HG02642 (cell line): Measurements from ENCODE around the gene HNRNPA1L2.
A peak's percentile ranks its signal among the peaks of the same experiment; 100 is the strongest.
"Not testable (repeated sequence)": the region's sequence is repeated elsewhere in the genome, so short reads cannot be mapped to it uniquely, and the experiment has no call there.

Source experiments
- ATAC-seq: cut with Tn5 transposase; IDR thresholded peaks from one replicate; pipeline ENCODE4 v1.9.1; 2021; ENCODE audit warnings: mild to moderate bottlenecking; ENCODE audit not compliant: unreplicated experiment, poor library complexity

The HNRNPA1L2 gene

DNA sequence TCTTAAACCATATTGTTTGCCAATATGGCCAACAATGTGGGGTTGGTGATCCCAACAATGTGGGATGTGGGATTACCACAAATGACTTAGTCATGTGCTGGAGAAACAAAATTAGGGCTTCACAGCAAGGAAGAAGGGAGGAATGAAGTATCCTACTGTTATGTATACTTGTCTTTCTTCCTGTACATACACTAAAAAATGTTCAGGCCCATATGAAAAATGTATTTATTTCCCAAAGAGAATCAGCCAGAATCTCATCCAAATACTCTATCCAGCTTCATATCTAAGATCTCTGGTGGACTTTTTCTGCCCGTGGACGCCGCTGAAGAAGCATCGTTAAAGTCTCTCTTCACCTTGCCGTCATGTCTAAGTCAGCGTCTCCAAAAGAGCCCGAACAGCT is at the start of gene HNRNPA1L2:
HNRNPA1L2 (plus strand) TSS at position 301 of the 400 bp plus-strand sequence; CDS start at position 363, 62 bp downstream.
- ATAC-seq = no peak

DNA sequence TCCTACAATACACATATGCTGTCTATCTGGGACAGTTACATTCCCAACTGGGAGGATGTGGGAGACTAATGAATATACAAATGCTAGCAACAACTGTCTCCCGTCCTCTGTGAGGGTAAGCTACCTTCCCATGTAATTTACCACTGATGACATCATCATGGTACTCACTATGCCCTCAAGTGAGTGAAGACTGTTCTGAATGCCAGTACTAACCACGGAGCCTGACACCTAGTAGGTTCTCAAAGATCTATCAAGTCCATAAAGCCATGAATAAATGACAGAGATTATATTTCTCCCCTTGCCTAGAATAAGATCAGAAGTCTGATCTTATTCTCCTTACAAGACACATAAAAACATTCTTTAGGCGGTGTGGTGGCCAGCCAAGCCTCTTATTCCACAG is 49.1 kb upstream of the HNRNPA1L2 start:
- not testable (repeated sequence) for ATAC-seq

DNA sequence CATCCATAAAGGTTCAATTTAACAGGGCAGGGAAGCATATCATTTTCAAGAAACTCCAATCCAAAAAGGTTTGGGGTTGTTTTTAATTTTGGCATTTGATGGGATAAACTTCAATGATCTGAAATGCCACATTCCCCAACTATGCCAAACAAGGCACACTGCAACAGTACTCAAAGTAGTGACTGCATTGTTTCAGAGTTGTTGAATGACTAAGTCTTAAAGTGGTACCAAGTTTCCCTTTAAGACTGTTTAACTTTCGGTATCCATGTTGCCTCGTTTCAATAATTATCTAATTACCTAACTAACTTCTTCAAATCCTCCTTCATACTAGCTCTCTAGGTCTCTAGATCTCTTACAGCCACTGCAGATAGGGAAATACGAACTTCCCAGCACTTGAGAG is 48.4 kb upstream of the HNRNPA1L2 start:
- ATAC-seq = not testable (repeated sequence)

GRCh38 chr13:52594295-52594694 is 47.9 kb upstream of the HNRNPA1L2 start:
- not testable (repeated sequence) for ATAC-seq

- ATAC-seq = no peak
Measured at GRCh38 chr13:52597676-52598075, 44.6 kb upstream of the HNRNPA1L2 start.

DNA sequence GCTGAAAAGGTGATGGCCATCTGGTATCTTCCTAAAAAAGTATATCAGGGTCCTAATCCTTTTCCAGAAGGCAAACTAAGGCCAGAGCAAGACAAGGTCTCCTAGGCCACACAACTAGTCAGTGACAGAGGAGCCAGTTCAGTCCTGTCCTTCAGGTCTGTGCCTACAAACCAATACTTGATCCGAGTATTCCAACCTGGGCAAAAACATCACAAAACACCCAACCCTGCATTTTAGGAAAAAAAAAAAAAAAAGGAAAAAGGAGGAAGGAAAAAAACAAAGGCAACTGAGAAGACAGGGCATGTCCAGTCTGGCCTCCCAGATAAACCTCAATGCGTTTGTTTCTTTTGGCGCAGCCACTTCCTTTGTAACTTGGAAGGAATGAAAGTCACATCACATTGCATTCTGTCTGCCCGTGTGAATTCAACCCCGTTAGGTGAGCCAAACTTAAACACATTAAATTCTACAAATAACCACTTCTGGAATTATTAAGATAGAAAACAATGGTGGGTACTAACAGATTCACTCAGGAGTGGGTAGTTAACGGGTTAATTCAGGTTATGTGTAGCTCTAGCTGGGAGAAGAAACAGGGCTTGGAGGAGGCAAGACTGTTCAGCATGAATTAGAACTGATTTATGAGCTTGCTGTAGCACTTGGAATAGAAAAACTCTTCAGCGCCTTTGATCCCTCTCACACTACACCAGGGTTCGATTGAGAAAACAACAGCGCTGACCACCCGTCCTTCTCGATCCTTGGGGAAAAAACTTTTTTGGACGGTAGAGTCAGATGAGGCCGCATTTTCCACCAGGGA is 43.0 kb upstream of the HNRNPA1L2 start:
- peak; percentile 9 for ATAC-seq

GRCh38 chr13:52599848-52600603 is 42.2 kb upstream of the HNRNPA1L2 start:
- ATAC-seq = peak; percentile 64

- ATAC-seq = no peak
Measured at GRCh38 chr13:52600666-52601065, 41.6 kb upstream of the HNRNPA1L2 start.

DNA sequence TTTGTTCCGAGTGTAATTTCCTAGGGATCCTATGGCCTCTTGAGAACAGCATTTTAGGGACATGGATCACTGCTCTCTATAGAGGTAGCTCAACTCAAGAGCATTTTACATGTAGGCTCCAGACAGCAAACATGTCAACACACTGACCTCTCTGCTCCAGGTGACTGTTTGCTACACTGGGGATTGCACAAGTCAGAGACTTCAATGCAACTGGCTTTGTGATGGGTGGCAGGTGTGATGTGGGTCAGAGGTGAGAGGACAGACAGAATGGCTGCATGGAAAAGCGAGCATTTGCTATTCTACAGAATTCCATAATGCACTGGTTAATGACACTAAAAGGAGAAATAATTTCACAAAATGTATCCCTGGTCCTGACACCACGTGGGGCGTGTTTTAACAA is 38.9 kb upstream of the HNRNPA1L2 start:
- ATAC-seq = not testable (repeated sequence)

DNA sequence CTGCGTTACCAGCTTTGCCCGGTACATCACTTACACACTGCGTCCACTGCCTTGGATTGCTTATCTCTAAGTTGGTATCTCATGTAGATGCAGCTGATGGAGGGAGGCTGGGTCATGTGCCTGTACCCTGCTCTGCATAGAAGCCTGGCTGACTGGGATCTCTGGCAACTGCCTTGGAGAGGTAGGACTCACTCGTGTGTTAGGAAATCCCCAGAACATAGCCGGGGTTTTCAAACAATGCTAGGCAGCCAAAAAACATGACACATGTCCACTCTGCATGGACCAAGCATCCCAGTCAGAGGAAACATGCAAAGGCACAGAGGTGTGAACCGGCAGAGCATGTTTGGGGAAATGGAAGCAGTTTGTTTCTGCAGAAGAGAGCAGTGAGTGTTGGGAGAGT is 36.1 kb upstream of the HNRNPA1L2 start:
- not testable (repeated sequence) for ATAC-seq

- ATAC-seq = not testable (repeated sequence)
Measured at GRCh38 chr13:52606795-52607194, 35.4 kb upstream of the HNRNPA1L2 start.

DNA sequence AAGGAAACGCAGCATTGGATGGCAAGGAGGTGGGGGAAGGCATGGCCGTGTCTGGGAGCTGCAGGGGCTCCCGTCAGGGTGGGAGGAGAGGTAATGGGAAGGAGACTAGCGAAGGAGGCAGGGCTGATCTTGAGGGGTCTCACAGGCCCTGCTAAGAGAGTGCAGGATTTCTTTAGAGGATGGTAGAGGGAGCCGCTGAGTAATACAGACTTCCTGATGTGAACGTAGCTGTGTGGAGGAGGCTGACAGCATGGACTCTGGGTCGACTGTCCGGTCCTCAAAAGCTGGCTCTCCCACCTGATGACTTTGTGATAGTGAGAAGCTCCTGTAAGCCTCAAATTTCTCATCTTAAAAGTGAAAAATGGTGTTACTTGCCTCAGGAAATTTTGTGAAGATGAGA is 34.0 kb upstream of the HNRNPA1L2 start:
- not testable (repeated sequence) for ATAC-seq

GRCh38 chr13:52609013-52609606 is 33.1 kb upstream of the HNRNPA1L2 start:
- peak; percentile 70 for ATAC-seq

GRCh38 chr13:52610158-52610557 is 32.1 kb upstream of the HNRNPA1L2 start:
- not testable (repeated sequence) for ATAC-seq

DNA sequence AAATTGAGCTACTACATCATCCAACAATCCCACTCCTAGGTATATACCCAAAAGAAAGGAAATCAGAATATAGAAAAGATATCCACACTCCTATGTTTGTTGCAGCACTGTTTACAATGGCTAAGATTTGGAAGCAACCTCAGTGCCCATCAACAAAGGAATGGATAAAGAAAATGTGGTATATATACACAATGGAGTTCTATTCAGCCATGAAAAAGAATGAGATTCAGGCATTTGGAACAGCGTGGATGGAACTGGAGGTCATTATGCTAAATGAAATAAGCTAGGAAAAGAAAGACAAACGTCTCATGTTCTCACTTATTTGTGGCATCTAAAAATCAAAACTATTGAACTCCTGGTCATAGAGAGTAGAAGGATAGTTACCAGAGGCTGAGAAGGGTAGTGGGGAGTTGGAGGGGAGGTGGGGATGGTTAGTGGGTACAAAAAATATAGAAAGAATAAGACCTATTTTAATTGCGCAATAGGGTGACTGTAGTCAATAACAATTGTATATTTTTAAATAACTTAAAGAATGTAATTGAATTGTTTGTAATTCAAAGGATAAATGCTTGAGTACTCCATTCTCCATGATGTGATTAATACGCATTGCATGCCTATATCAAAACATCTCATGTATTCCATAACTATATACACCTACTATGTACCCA is 27.0 kb upstream of the HNRNPA1L2 start:
- no peak for ATAC-seq

DNA sequence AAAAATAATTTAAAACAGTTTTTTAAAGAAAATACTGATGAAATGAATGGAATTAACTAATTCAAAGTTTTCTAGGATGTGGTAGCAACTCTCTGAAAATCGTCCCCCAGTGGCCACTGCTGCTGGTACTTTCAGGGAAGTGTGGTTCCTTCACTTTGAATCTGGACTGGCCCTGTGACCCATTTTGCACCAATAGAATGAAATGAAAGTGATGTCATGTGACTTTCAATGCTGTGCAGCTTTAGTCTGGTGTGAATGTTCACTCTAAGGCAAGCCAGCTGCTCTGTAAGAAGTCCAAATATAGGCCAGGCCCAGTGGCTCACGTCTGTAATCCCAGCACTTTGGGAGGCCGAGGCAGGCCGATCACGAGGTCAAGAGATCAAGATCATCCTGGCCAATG is 26.4 kb upstream of the HNRNPA1L2 start:
- ATAC-seq = no peak

DNA sequence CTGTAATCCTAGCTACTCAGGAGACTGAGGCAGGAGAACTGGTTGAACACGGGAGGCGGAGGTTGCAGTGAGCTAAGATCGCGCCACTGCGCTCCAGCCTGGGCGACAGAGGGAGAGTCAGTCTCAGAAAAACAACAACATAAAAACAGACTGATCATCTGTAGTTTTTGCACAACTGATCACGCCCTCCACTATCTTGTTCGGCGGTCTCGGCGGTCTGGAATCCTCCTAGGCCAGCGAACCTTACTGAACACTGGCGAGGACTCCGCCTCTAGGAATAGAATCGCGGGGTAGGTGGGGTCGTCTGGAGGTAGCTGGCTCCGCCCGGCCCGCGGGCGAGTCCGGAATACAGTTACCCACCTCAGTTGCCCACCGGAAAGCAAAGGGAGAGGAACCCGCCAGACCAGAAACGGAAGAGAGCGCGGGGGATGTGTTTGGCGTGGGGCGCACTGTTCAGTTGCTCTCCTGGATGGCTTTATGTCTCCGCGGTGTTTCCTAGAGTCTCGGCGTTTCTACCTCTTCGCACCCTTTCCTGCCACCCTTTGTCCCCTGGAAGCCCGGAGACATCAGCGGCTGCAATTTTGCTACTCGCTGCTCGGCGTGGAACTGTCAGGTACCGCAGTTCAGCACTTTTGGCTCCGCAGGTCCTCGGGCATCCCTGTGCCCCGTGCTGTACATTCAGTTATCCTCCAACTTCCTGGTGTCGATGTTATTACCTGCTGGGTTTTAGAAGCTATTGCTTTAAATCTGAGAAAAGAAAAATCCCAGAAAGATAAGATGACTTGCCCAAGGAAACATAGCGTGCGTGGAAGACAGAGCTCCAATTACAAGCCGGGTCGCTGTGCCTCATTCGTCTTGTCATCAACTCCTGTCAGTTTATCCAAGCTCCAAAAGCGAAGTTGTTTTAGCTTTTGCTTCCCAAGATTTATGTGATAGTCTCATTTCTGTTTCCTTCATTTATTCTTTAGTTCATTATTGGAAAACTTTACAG is 24.9 kb upstream of the HNRNPA1L2 start:
- ATAC-seq = peak; percentile 98

- peak; percentile 64 for ATAC-seq
Measured at GRCh38 chr13:52631083-52631690, 11.0 kb upstream of the HNRNPA1L2 start.
